ENCODE results near the gene CCDC148.

CCDC148 gene

DNA sequence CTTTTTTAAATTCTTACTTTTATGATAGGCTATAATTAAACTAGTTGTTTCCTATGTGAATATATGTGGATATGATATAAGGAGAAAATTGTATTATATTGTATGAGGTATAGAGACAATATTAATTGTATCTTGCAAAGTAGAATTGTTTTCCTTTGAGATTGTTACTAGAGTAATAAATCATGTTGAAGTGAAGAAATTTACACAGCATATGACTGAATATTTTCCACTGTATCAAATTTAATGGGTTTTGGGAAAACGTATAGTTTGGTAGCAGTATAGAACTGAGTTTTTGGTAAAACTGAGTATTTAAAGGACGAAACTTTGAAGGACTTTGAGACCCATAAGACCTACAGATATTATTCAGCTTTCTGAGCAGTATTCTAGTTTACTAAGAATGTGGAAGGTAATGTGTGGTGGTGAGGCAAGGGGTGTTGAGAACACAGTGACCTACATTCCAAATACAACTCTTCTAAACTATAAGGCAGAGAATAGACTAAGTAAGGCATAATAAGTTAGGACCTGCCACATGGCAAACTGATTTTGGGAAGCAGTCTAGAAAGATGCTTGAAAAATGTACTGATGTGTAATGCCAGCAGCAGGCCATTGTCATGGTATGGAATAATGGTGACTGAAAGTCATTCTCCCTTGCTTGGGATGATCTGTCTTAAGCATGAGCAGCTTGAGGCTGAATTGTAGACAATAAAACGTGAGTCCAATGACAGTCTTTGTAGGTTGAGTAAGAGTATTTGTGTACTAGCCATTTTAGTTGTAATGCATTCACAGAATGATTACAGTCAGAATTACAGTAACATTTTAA is 29.8 kb upstream of the CCDC148 start:
- no peak for DNase-seq
- Histone ChIP-seq H3K27me3 (no peaks in the 10 kb centered on the region), H3K9me3 (no peaks in the 10 kb centered on the region), H3K4me1 (no peaks in the 10 kb centered on the region), H3K4me3 (ENCODE audit: low read depth, low read length) (no peak overlapping the region), H3K36me3 (no peaks in the 10 kb centered on the region)
- TF ChIP-seq, protein P1, sequence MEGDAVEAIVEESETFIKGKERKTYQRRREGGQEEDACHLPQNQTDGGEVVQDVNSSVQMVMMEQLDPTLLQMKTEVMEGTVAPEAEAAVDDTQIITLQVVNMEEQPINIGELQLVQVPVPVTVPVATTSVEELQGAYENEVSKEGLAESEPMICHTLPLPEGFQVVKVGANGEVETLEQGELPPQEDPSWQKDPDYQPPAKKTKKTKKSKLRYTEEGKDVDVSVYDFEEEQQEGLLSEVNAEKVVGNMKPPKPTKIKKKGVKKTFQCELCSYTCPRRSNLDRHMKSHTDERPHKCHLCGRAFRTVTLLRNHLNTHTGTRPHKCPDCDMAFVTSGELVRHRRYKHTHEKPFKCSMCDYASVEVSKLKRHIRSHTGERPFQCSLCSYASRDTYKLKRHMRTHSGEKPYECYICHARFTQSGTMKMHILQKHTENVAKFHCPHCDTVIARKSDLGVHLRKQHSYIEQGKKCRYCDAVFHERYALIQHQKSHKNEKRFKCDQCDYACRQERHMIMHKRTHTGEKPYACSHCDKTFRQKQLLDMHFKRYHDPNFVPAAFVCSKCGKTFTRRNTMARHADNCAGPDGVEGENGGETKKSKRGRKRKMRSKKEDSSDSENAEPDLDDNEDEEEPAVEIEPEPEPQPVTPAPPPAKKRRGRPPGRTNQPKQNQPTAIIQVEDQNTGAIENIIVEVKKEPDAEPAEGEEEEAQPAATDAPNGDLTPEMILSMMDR (IDR thresholded peaks at IDR 0.05; ENCODE audit: low read depth, low read length), result no peak

DNA sequence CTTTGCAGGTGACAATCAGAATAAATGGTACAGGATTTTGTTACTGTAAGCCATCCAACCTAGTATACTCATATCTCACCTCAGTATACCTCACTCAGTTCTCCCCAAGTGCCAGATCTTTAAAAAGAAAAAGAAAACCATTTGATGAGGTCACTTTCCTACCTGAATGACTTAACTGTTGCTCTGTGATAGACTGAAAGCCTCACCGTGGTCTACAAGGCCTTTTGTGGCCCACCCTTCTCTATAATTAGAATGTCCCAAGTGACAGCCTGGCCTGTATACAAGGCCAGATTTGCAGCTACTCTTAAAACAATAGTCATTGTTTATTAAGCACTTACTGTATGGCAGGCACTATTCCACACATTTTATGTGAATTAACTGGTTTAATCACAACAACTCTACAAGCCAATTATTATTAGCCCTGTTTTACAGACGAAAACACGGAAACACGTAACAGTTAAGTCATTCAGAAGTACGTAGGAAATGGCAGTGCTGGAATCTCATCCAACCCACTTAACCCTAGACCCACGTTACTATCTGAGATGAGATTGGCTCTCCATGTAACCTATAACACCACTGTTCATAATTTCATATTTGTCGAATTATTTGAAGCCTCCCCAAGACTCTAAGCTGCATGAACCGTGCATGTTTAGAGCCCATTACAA is 28.5 kb upstream of the CCDC148 start:
- Histone ChIP-seq H3K27me3 (no peaks in the 10 kb centered on the region), H3K4me1 (no peaks in the 10 kb centered on the region)
- TF ChIP-seq, protein P1 (IDR thresholded peaks at IDR 0.05; ENCODE audit: low read depth, low read length), result no peak

DNA sequence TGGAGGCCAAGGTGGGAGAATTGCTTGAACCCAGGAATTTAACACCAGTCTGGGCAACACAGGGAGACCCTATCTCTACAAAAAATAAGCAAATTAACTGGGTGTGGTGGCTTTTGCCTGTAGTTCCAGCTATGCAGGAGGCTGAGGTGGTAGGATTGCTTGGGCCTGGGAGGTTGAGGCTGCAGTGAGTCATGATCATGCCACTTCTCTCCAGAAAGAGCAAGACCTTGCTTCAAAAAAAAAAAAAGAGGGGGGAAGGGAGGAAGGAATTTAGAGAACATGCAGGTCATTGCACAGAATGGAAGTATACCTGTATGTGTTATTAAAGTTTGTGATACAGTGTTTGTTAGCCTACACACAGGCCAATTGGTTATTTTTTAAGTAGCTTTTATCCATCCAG is 26.0 kb upstream of the CCDC148 start:
- Histone ChIP-seq H3K4me1 (no peaks in the 10 kb centered on the region), H3K27me3 (no peaks in the 10 kb centered on the region), H3K4me3 (ENCODE audit: low read depth, low read length) (no peak overlapping the region), H3K36me3 (no peaks in the 10 kb centered on the region), H3K9me3 (no peaks in the 10 kb centered on the region)
- TF ChIP-seq, protein P1 (IDR thresholded peaks at IDR 0.05; ENCODE audit: low read depth, low read length), result no peak
- no peak for DNase-seq

More for the DNA sequence above, 28.5 kb upstream of the CCDC148 start:
- no peak overlapping the region for H3K4me3 ChIP-seq (ENCODE audit: low read depth, low read length)
- no peak for DNase-seq
- no peaks in the 10 kb centered on the region for H3K9me3 ChIP-seq
- no peaks in the 10 kb centered on the region for H3K36me3 ChIP-seq

DNA sequence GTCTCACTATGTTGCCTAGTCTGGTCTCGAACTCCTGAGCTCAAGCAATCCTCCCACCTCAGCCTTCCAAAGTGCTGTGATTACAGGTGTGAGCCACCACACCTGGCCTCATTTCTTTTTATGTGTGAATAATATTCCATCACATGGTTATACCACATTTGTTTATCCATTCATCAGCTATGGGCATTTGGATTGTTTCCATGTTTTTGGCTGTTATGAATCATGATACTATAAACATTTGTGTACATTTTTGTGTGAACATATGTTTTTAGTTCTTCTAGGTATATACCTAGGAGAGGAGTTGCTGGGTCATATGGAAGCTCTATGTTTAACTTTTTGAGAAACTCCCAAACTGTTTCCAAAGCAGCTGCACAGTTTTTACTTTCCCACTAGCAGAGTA is 24.6 kb upstream of the CCDC148 start:
- H3K4me1 ChIP-seq, result no peaks in the 10 kb centered on the region
- no peaks in the 10 kb centered on the region for H3K27me3 ChIP-seq
- no peak for DNase-seq
- H3K9me3 ChIP-seq, result no peaks in the 10 kb centered on the region
- no peak overlapping the region for H3K4me3 ChIP-seq (ENCODE audit: low read depth, low read length)
- TF ChIP-seq, protein P1 (IDR thresholded peaks at IDR 0.05; ENCODE audit: low read depth, low read length), result no peak
- H3K36me3 ChIP-seq, result no peaks in the 10 kb centered on the region

DNA sequence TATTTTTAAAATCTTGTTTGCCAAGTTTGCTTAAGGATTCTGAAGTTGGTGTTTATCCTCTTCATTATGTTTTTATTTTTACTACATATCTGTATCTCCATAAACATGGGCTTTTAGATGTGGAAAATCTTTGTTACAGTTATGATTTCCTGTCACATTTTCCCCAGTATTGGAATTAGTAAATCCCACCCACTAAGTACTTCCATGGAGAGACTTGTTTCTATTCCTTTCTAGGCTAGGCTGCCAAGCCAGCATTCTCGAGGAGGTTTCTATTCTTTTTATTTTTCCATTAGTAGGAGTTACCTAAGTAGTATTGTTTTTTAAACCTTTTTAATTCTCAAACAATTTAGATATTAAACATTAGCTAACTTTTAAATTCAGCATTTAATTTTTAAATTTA is 22.3 kb upstream of the CCDC148 start:
- Histone ChIP-seq H3K4me3 (ENCODE audit: low read depth, low read length) (no peak overlapping the region), H3K9me3 (no peaks in the 10 kb centered on the region), H3K4me1 (no peaks in the 10 kb centered on the region), H3K36me3 (no peaks in the 10 kb centered on the region), H3K27me3 (no peaks in the 10 kb centered on the region)
- DNase-seq, result no peak
- TF ChIP-seq, protein P1 (IDR thresholded peaks at IDR 0.05; ENCODE audit: low read depth, low read length), result no peak

DNA sequence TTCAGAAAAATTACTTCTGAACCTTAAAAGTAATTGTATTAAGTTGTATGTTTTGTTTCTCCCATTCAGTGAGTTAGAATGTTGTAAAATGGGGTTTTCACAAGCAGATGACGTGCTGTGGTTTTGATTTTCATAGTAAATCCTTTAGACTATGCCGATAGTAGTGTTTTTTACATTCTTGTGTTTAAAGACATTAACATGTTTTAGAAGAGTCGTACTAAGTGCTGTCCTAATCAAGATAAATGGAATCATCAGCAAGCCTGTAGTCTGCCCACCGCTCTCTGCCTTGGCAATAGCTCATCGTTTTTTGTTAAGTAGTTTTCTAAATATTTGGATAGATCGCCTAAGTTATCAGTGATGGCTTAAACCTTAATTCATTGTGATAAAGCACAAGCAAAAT is 21.7 kb upstream of the CCDC148 start:
- TF ChIP-seq, protein P1 (IDR thresholded peaks at IDR 0.05; ENCODE audit: low read depth, low read length), result no peak
- H3K36me3 ChIP-seq, result no peaks in the 10 kb centered on the region
- H3K9me3 ChIP-seq, result no peaks in the 10 kb centered on the region
- H3K4me3 ChIP-seq (ENCODE audit: low read depth, low read length), result no peak overlapping the region
- no peak for DNase-seq
- no peaks in the 10 kb centered on the region for H3K4me1 ChIP-seq
- H3K27me3 ChIP-seq, result no peaks in the 10 kb centered on the region

All from BE2C (cell line).